Activated CD4-positive, CD25-positive, alpha-beta regulatory T cell treated with anti-CD3 and anti-CD28 coated beads, Interleukin-2, amount 50 U/mL, for 16 hours (primary cell): ENCODE results near the gene MFN1.
"Not testable (repeated sequence)": the region's sequence is repeated elsewhere in the genome, so short reads cannot be mapped to it uniquely, and the experiment has no call there.

Experiments used
- DNase-seq: peaks from one replicate; pipeline ENCODE4 v3.0.0-alpha.2; 2020; ENCODE audit warnings: low read depth, low spot score

The MFN1 gene

GRCh38 chr3:179347345-179348194, at the start of gene MFN1:
Gene MFN1 (plus strand): TSS chr3:179347709. CDS start chr3:179348852, 1,143 bp downstream.
- DNase-seq = peak; percentile 82

- no peak for DNase-seq
Observed at GRCh38 chr3:179297971-179298725, 49.4 kb upstream of the MFN1 start.

DNA sequence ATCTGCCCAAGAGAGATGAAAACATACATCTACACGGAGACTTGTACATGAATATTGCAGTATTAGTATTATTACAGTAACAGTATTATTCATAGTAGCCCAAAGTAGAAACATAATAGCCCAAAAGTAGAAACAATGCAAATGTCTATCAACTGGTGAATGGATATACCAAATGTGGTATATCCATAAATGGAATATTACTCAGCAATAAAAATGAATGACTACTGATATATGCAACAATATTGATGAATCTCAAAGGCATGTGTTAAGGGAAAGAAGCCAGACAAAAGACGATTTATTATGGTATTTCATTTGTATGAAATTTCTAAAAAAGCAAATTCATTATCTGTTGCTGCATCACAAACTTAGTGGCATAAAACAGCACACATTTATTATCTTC, 48.2 kb upstream of the MFN1 start:
- DNase-seq = no peak

- no peak for DNase-seq
Observed at GRCh38 chr3:179299999-179300613, 47.4 kb upstream of the MFN1 start.

DNA sequence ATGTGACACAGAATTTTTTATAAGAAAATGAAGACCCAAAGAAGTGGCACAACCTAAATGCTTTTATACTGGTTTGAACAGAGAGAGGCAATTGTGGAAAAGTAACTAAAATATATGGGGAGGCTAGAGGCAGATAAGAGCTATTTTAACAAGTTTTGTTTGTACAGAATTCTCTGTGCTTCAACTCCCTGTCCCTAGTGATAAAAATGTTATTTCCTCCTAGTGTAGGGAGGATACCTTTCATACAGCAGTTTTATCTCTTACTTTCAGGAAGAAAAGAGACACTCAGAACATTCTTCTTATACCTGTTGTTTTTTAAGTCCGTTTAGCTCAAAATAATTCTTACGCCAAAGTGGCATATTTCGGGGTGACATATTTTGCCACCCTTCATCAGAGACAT, 45.9 kb upstream of the MFN1 start:
- no peak for DNase-seq

DNA sequence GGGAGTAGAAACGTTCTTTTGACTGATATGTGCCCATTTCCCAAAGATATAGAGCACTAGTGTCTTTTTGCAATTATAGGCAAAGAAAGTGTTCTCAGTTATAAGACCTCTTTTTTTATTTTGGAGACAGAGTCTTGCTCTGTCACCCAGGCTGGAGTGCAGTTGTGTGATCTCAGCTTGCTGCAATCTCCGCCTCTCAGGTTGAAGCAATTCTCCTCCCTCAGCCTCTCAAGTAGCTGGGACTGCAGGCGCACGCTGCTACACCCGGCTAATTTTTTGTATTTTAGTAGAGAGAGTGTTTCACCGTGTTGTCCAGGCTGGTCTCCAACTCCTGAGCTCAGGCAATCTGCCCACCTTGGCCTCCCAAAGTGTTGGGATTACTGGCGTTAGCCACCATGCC, 45.4 kb upstream of the MFN1 start:
- no peak for DNase-seq

- DNase-seq = no peak
Observed at GRCh38 chr3:179304605-179305004, 42.9 kb upstream of the MFN1 start.

DNA sequence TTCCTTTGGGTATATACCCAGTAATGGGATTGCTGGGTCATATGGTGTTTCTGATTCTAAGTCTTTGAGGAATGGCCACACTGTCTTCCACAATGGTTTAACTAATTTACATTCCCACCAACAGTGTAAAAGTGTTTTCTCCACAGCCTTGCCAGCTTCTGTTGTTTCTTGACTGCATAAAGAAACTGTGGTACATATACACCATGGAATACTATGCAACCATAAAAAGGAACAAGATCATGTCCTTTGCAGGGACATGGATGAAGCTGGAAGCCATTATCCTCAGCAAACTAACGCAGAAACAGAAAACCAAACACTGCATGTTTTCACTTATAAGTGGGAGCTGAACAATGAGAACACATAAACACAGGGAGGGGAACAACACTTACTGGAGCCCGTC, 40.1 kb upstream of the MFN1 start:
- DNase-seq = not testable (repeated sequence)

DNA sequence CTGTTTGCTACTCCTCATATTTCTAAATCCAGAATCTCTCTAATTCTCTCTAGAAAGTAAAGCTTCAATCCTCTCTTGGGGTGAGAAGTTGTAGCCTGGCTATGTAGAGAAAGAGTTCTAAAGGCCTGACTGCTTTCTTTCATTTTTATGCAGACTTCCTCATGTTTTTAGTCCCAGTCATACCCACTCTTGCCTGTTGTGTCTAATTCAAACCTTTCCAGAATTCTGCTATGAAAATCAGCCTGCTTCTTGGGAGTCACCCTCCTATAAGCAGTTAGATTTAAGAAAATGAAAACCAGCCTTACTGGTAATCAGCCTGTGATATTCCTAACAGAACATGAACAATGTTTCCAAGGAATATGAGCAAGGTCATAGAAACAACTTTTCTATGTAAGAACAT, 39.5 kb upstream of the MFN1 start:
- no peak for DNase-seq

DNA sequence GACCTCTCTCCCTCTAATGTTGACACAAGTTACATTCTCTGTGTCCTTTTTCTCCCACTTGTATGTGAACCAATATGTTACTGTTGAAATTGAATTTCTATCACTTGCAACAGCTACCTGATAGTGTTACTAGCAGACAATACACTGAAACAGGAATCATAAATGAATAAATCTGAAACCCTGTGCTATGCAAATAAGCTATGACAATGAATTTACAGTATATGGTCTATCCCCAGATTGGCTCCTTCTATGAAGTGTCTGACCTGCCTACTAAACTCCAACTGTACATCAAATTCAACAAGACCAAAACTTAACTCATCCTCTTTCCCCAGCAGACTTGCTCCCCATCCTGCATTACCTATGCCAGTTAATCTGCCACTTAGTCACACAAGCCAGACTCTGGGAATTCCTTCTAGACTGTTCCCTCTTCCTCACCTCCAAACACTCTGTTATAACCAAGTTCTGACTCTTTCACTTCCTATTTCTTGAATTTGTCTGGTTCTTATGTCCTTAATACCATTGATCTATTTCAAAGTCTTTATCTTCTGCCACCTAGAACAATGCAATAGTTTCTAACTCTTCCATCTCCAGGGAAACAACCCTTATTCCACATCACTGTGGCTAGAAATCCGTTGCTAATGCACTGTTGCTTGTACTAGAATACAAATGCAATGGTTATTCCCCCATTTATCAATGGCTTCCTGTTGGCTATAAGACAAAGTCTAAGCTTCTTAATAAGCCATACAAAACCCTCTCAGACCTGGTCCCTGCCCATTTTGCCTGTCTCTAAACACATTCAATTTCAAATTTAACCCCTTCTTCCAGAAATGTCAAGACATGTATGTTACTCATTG, 38.1 kb upstream of the MFN1 start:
- no peak for DNase-seq

- no peak for DNase-seq
Observed at GRCh38 chr3:179318876-179319275, 28.6 kb upstream of the MFN1 start.

GRCh38 chr3:179321668-179322285, 25.7 kb upstream of the MFN1 start:
- no peak for DNase-seq

GRCh38 chr3:179322286-179323196, 25.0 kb upstream of the MFN1 start, which contains the start of gene ZNF639:
Gene ZNF639 (plus strand): TSS chr3:179323031. CDS start chr3:179328294, 5,263 bp downstream.
- DNase-seq = peak; percentile 70

DNA sequence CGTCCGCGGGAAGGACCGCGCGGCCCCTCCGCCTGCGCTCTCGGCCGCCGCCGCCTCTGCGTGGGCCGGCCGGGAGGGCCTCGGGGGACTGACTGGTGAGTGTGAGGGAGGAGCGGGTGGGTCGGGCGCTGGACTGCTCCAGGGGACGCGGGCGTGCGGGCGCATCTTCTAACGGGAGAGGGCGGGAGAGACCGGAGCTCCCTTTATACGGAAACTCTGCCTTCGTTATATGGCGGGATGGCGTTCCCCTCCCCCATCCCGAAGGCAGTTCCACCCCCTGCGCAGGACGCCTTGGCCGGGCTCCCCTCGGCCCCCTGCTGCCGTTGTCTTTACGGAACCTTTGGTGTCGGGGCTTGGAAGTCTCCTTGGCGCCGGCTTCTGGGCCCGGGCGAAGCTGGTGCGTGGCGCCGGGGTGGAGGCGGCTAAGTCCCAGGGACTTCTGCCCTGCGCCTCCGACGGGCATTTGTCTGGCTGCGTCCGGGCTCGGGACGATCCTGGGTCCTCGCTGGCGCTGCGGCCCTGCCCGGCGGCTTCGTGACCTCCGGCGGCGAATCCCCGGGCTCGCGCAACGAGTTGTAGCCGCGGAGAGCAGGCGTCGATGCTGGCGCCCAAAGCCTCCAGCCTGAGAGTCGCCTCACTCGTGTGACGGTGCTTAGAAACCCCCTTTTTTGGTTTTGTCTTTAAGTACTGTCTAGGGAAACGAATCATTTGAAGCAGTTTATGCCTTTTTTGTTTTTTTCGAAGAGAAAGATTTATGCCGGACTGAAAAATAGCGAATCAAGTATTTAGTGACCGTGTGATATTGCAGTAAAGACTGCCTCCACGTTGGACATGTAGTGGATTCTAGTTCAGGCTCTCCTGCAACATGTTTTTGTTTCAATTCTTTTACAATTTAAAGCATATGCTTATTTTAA, 24.1 kb upstream of the MFN1 start:
- peak; percentile 20 for DNase-seq

DNA sequence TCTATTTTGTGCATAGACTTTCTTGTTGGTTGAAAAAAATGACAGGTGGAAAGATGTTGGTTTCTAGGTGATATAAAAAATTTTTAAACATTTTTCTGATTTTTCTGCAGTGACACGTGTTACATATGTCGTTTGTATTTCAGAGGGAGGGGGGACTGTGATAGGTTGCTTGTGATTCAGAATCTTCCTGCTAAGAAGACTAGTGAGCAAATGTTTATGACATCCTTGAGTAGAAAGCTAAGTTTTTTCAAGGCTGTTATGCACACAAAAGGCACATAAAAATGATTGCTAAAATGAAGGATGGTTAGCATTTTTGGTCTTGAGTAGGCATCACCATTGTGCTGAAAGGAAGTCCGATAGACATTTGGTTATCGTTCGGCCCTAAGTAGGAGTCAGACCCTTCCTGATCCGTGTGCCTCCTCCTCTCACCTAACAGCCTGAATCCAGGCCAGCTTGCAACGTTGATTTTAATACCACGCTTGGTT, 23.2 kb upstream of the MFN1 start:
- no peak for DNase-seq

DNA sequence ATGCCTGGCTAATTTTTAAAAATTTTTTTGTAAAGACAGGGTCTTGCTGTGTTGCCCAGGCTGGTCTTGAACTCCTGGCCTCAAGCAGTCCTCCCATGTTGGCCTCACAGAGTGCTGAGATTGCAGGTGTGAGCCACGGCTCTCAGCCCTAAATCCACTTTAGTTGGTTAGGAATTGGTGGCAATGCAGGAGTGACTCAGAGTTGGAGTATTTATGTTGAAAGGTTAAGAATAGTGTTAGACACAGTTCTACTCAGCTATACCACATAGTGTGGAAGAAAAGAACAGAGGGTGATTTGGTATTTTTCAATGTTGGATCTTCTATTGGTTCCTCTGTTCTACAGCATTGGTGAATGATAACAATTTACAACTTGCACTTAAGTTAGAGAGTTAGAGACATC, 17.1 kb upstream of the MFN1 start:
- DNase-seq = no peak

- no peak for DNase-seq
Observed at GRCh38 chr3:179332240-179332639, 15.3 kb upstream of the MFN1 start.

GRCh38 chr3:179333084-179333483, 14.4 kb upstream of the MFN1 start:
- no peak for DNase-seq
